H1 (cell line): ENCODE results near the gene SESN3.

Experiments used
- ATF3 ChIP-seq: IDR thresholded peaks from 2 replicates; pipeline ENCODE4 v1.6.1; 2011; ENCODE audit warnings: low read depth, mild to moderate bottlenecking, low read length; ENCODE audit not compliant: insufficient read depth
- BACH1 ChIP-seq: IDR thresholded peaks from 2 replicates; pipeline ENCODE4 v1.6.1; 2012; ENCODE audit warnings: low read length, improper control_type of control experiment
- EGR1 ChIP-seq: IDR thresholded peaks from 2 replicates; pipeline ENCODE4 v1.6.1; 2011; ENCODE audit warnings: low read depth, low read length, borderline replicate concordance
- EP300 ChIP-seq, 2 experiments: IDR thresholded peaks; 1 replicate in 1 of 2; 2 replicates in 1 of 2; pipeline ENCODE4 v1.6.1; 2011 to 2012; ENCODE audit warnings: low read depth in 2 of 2, low read length in 2 of 2, mild to moderate bottlenecking in 2 of 2, borderline replicate concordance in 1 of 2, inconsistent platforms in 1 of 2, moderate library complexity in 1 of 2
- HDAC6 ChIP-seq: IDR thresholded peaks from one replicate; pipeline ENCODE4 v1.7.1; 2012; ENCODE audit warnings: low read depth, mild to moderate bottlenecking, inconsistent platforms, low read length, moderate library complexity
- KDM1A ChIP-seq: fragments of 200-600, 300-600 bp; sonication (generic); IDR thresholded peaks from 2 replicates; pipeline ENCODE4 v1.7.1; 2016; ENCODE audit warnings: mild to moderate bottlenecking, low read length, borderline replicate concordance
- MAFK ChIP-seq: IDR thresholded peaks from 2 replicates; pipeline ENCODE4 v1.6.1; 2012; ENCODE audit warnings: low read depth, mild to moderate bottlenecking, improper control_type of control experiment, low read length
- MAX ChIP-seq: IDR thresholded peaks from 2 replicates; pipeline ENCODE4 v1.6.1; 2012; ENCODE audit warnings: inconsistent platforms
- POLR2A ChIP-seq, 2 experiments: IDR thresholded peaks; 1 replicate in 1 of 2; 2 replicates in 1 of 2; pipeline ENCODE4 v1.6.1; 2011; ENCODE audit warnings: low read depth in 2 of 2, low read length in 2 of 2, mild to moderate bottlenecking in 2 of 2; ENCODE audit errors: control extremely low read depth in 1 of 2
- SP2 ChIP-seq: IDR thresholded peaks from 2 replicates; pipeline ENCODE4 v1.6.1; 2012; ENCODE audit warnings: mild to moderate bottlenecking, low read length, inconsistent platforms
- TAF1 ChIP-seq: IDR thresholded peaks from 2 replicates; pipeline ENCODE4 v1.6.1; 2011; ENCODE audit warnings: mild to moderate bottlenecking, low read depth, low read length
- TCF12 ChIP-seq: IDR thresholded peaks from 2 replicates; pipeline ENCODE4 v1.6.1; 2011; ENCODE audit warnings: low read depth, mild to moderate bottlenecking, low read length
- TF ChIP-seq, protein P1 (sequence below), 3 experiments: IDR thresholded peaks; 1 replicate in 2 of 3; 2 replicates in 1 of 3; pipeline versions ENCODE4 v1.5.1 to v1.6.1; 2011; ENCODE audit warnings: low read length in 3 of 3, mild to moderate bottlenecking in 3 of 3, inconsistent platforms in 2 of 3, low read depth in 1 of 3, moderate library complexity in 1 of 3; ENCODE audit not compliant: insufficient read depth in 1 of 3; ENCODE audit errors: control extremely low read depth in 1 of 3
- TF ChIP-seq, protein P2 (sequence below): IDR thresholded peaks from 2 replicates; pipeline ENCODE4 v1.6.1; 2011; ENCODE audit warnings: low read length, improper control_type of control experiment

GRCh38 chr11:95147364-95147905, 83.6 kb downstream of the SESN3 start:
- TF ChIP-seq HDAC6 (no peak), EP300 (IDR thresholded peaks at IDR 0.05; ENCODE audit: borderline replicate concordance in 1 of 2, low read depth in 2 of 2, low read length in 2 of 2) (no peak), POLR2A (IDR thresholded peaks at IDR 0.05; ENCODE audit: control extremely low read depth in 1 of 2, low read depth in 2 of 2, low read length in 2 of 2) (no peak), MAX (no peak), MAFK (no peak), ATF3 (no peak), SP2 (no peak), TAF1 (no peak), EGR1 (no peak), BACH1 (no peak), KDM1A (no peak), TCF12 (no peak)
- TF ChIP-seq, protein P1, sequence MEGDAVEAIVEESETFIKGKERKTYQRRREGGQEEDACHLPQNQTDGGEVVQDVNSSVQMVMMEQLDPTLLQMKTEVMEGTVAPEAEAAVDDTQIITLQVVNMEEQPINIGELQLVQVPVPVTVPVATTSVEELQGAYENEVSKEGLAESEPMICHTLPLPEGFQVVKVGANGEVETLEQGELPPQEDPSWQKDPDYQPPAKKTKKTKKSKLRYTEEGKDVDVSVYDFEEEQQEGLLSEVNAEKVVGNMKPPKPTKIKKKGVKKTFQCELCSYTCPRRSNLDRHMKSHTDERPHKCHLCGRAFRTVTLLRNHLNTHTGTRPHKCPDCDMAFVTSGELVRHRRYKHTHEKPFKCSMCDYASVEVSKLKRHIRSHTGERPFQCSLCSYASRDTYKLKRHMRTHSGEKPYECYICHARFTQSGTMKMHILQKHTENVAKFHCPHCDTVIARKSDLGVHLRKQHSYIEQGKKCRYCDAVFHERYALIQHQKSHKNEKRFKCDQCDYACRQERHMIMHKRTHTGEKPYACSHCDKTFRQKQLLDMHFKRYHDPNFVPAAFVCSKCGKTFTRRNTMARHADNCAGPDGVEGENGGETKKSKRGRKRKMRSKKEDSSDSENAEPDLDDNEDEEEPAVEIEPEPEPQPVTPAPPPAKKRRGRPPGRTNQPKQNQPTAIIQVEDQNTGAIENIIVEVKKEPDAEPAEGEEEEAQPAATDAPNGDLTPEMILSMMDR (IDR thresholded peaks at IDR 0.05; ENCODE audit: control extremely low read depth in 1 of 3, insufficient read depth in 1 of 3, low read depth in 1 of 3, low read length in 3 of 3): no peak
- TF ChIP-seq, protein P2, sequence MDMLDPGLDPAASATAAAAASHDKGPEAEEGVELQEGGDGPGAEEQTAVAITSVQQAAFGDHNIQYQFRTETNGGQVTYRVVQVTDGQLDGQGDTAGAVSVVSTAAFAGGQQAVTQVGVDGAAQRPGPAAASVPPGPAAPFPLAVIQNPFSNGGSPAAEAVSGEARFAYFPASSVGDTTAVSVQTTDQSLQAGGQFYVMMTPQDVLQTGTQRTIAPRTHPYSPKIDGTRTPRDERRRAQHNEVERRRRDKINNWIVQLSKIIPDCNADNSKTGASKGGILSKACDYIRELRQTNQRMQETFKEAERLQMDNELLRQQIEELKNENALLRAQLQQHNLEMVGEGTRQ: no peak
